GM12878 (cell line): ENCODE results near the gene MTSS2. TPM values are rescaled to one million over a fixed set of nuclear protein-coding genes. Genes with fewer than 3 reads are reported as not detected.

Source experiments
- ATAC-seq: fragments of 200-7000 bp; cut with Tn5 transposase; 3 replicates; pipeline ENCODE4 v1.9.1; 2020; ENCODE audit warnings: mild to moderate bottlenecking, moderate library complexity
- BruUV-seq: library from RNA; stranded (reverse); fragments of 400-500 nt; replicated peaks from 2 replicates; lab custom pipeline; 2021; lab: Mats Ljungman, UMichigan
- CTCF ChIA-PET: fragments of 300-600 bp; sonication (Branson Sonifier 250); formaldehyde crosslinking; extraction: SDS; loops from one replicate; lab custom pipeline; 2021; ENCODE audit warnings: inconsistent platforms; lab: Yijun Ruan, JAX
- POLR2A ChIA-PET: fragments of 350-600 bp; formaldehyde crosslinking; extraction: SDS; loops from one replicate; lab custom pipeline; 2021; ENCODE audit warnings: inconsistent platforms; lab: Charles Lee
- RAD21 ChIA-PET: fragments of 300-600 bp; sonication (Branson Sonifier 250); formaldehyde crosslinking; loops from one replicate; lab custom pipeline; 2023; ENCODE audit warnings: antibody characterized with exemption; ENCODE audit not compliant: unreplicated experiment; lab: Charles Lee
- SMC1A ChIA-PET: fragments of 300-600 bp; sonication (Branson Sonifier 250); formaldehyde crosslinking; loops from one replicate; lab custom pipeline; 2023; ENCODE audit not compliant: unreplicated experiment, uncharacterized antibody; lab: Charles Lee
- DNase-seq: peaks from one replicate; pipeline ENCODE4 v3.0.0-alpha.2; 2011; ENCODE audit warnings: low read depth, low spot score
- FAIRE-seq: peaks from 3 replicates; lab custom pipeline; 2011; peaks lifted over from hg19 to GRCh38; lab: Jason Lieb, UNC
- H2AFZ ChIP-seq: 2 replicates; pipeline ENCODE4 v1.6.0; 2011; ENCODE audit warnings: low read depth, low read length, control low read depth; ENCODE audit not compliant: control insufficient read depth
- H3K27ac ChIP-seq: 2 replicates; pipeline ENCODE4 v1.5.1; 2011; ENCODE audit warnings: control low read depth; ENCODE audit not compliant: control insufficient read depth, insufficient read depth
- H3K27me3 ChIP-seq, 2 experiments: replicated peaks in 1 of 2; 2 replicates each; pipeline versions ENCODE4 v1.6.0 to v1.6.1; 2011; ENCODE audit warnings: low read length in 1 of 2; ENCODE audit not compliant: control insufficient read depth in 2 of 2, insufficient read depth in 2 of 2
- H3K36me3 ChIP-seq, 2 experiments: 2 replicates each; pipeline ENCODE4 v1.5.1; 2011; ENCODE audit warnings: low read length in 1 of 2; ENCODE audit not compliant: control insufficient read depth in 2 of 2, insufficient read depth in 2 of 2
- H3K4me1 ChIP-seq: 2 replicates; pipeline ENCODE4 v1.6.1; 2011; ENCODE audit warnings: mild to moderate bottlenecking, low read length, moderate library complexity, mixed read lengths; ENCODE audit not compliant: control insufficient read depth, insufficient read depth
- H3K4me2 ChIP-seq: 2 replicates; pipeline ENCODE4 v1.6.0; 2011; ENCODE audit warnings: control low read depth; ENCODE audit not compliant: control insufficient read depth, insufficient read depth
- H3K4me3 ChIP-seq: fragments of 200-600 bp; sonication (generic); 2 replicates; pipeline ENCODE4 v1.5.1; 2016
- H3K79me2 ChIP-seq: 2 replicates; pipeline ENCODE4 v1.6.0; 2011; ENCODE audit warnings: low read length; ENCODE audit not compliant: control insufficient read depth, insufficient read depth
- H3K9ac ChIP-seq: 2 replicates; pipeline ENCODE4 v1.8.0; 2011; ENCODE audit warnings: low read length, control low read depth, mixed read lengths; ENCODE audit not compliant: control insufficient read depth, insufficient read depth
- H3K9me3 ChIP-seq: replicated peaks from 3 replicates; pipeline ENCODE4 v1.5.1; 2011; ENCODE audit warnings: mild to moderate bottlenecking, low read length; ENCODE audit not compliant: control insufficient read depth, insufficient read depth
- H4K20me1 ChIP-seq: 2 replicates; pipeline ENCODE4 v1.6.0; 2011; ENCODE audit not compliant: control insufficient read depth, insufficient read depth
- BACH1 ChIP-seq: fragments of 450-650 bp; IDR thresholded peaks from 2 replicates; pipeline ENCODE4 v1.6.1; 2017; ENCODE audit warnings: mild to moderate bottlenecking, borderline replicate concordance
- CEBPB ChIP-seq, 2 experiments: fragments of 150-350 bp in 1 of 2; IDR thresholded peaks; 2 replicates each; pipeline ENCODE4 v1.6.1; 2012 to 2014; ENCODE audit warnings: low read depth in 2 of 2, low read length in 2 of 2, borderline replicate concordance in 1 of 2, inconsistent platforms in 1 of 2
- ETV6 ChIP-seq, 2 experiments: fragments of 450-650 bp in 1 of 2; IDR thresholded peaks in 1 of 2; conservative IDR thresholded peaks in 1 of 2; 2 replicates each; pipeline ENCODE4 v1.6.1; 2014; ENCODE audit warnings: antibody characterized with exemption in 1 of 2, borderline replicate concordance in 1 of 2, low read depth in 1 of 2, mild to moderate bottlenecking in 1 of 2, moderate library complexity in 1 of 2
- EZH2 ChIP-seq: IDR thresholded peaks from 2 replicates; pipeline ENCODE4 v1.6.1; 2012; ENCODE audit warnings: low read depth, mild to moderate bottlenecking, control low read depth, inconsistent platforms, low read length, borderline replicate concordance; ENCODE audit not compliant: control insufficient read depth
- FOXM1 ChIP-seq: IDR thresholded peaks from 2 replicates; pipeline ENCODE4 v1.6.1; 2012; ENCODE audit warnings: low read depth, mild to moderate bottlenecking, inconsistent platforms, low read length, moderate library complexity
- HDGF ChIP-seq: fragments of 450-650 bp; IDR thresholded peaks from 2 replicates; pipeline ENCODE4 v1.6.1; 2016; ENCODE audit warnings: antibody characterized with exemption
- JUND ChIP-seq: IDR thresholded peaks from 2 replicates; pipeline ENCODE4 v1.6.1; 2012; ENCODE audit warnings: low read depth, mild to moderate bottlenecking, low read length, improper control_type of control experiment, moderate library complexity
- POLR2AphosphoS2 ChIP-seq: IDR thresholded peaks from 2 replicates; pipeline ENCODE4 v1.6.1; 2011; ENCODE audit warnings: low read depth, mild to moderate bottlenecking, low read length, improper control_type of control experiment, moderate library complexity
- WRNIP1 ChIP-seq: IDR thresholded peaks from 2 replicates; pipeline ENCODE4 v1.6.1; 2011; ENCODE audit warnings: low read depth, low read length, improper control_type of control experiment, borderline replicate concordance
- WGBS: methylation state at CpG from one replicate; pipeline ENCODE4 v1.1.6; 2016; ENCODE audit warnings: low lambda C conversion rate; ENCODE audit not compliant: insufficient replicate concordance, insufficient coverage; ENCODE audit errors: missing lambda C conversion rate; 5-methylcytosine and 5-hydroxymethylcytosine counted together
- in situ Hi-C: fragments of 300-500 bp; cut with MboI; formaldehyde crosslinking; loops from 9 replicates; pipeline ENCODE4 v1.14.3; 2018; ENCODE audit warnings: mixed read lengths
- intact Hi-C: fragments of 100-400 bp; cut with micrococcal nuclease; formaldehyde crosslinking; loops from one replicate; pipeline ENCODE4 v1.14.2; 2022; ENCODE audit not compliant: unreplicated experiment
- polyA plus RNA-seq, 11 experiments: library from polyadenylated mRNA; depleted of rRNA in 4 of 11; unstranded in 6 of 11; stranded (reverse) in 5 of 11; fragments of >200 nt; fragmentation: Nextera tagmentation in 4 of 11; fragmentation: Illumina TruSeq in 1 of 11; extraction: Ambion mirVana in 4 of 11; extraction: Trizol in 1 of 11; gene quantifications; 1 replicate in 1 of 11; 2 replicates in 10 of 11; pipeline versions ENCODE4 v1.2.1 to v1.2.3, GENCODE V29; 2011 to 2016; ENCODE audit warnings: inconsistent platforms in 2 of 11, missing spikeins in 2 of 11, low read depth in 1 of 11
- total RNA-seq, 4 experiments: library from RNA; depleted of rRNA in 3 of 4; stranded (reverse); fragments of >200 nt in 3 of 4; fragmentation: Illumina TruSeq in 1 of 4; extraction: Trizol in 1 of 4; gene quantifications; 2 replicates each; pipeline versions ENCODE4 v1.2.1 to v1.2.3, GENCODE V29; 2013 to 2021
- TF ChIP-seq, protein P1 (sequence below): IDR thresholded peaks from 2 replicates; pipeline ENCODE4 v1.6.1; 2012; ENCODE audit warnings: mild to moderate bottlenecking, low read depth, low read length
- TF ChIP-seq, protein P2 (sequence below): IDR thresholded peaks from 2 replicates; pipeline ENCODE4 v1.6.1; 2012; ENCODE audit warnings: low read depth, low read length, improper control_type of control experiment
- TF ChIP-seq, protein P3 (sequence below): IDR thresholded peaks from 2 replicates; pipeline ENCODE4 v1.6.1; 2012; ENCODE audit warnings: improper control_type of control experiment, low read depth, low read length; ENCODE audit not compliant: insufficient replicate concordance
- TF ChIP-seq, protein P4 (sequence below): IDR thresholded peaks from 2 replicates; pipeline ENCODE4 v1.6.1; 2011; ENCODE audit warnings: low read depth, low read length, improper control_type of control experiment, borderline replicate concordance

Gene MTSS2
- total and polyA plus RNA-seq, 10 of the 15 experiments (the other 5 are each of a cell fraction or from before 2014, with no cell fraction given), result under 0.01 to 0.51 (median 0.14) TPM; not detected in 4

DNA sequence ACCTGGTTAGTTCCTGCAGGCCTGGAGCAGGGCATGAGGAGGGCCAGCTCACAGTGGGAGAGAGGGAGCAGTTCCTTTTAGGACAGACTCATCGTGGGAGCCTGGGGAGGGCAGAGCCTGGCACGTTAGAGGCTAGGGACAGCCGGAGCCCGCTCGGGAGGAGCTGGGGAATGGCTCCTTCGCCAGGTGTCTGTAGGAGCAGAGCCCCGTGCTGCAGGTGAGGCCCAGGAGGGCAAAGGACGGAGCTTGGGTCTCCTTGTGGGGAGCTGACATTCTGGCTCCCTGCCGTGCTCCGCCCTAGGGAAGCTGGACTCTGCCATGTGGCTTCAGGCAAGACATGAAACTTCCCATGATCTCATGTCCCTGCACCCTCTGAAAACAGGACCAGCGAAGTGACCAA, 18.7 kb upstream of the MTSS2 start:
- WGBS, result 89% methylated on average over 9 of the region's 11 CpGs
- Histone ChIP-seq H3K27ac (no peak overlapping the region), H2AFZ (no peak overlapping the region), H3K4me1 (no peaks in the 10 kb centered on the region), H3K4me3 (no peak overlapping the region), H4K20me1 (no peaks in the 10 kb centered on the region), H3K9me3 (no peaks in the 10 kb centered on the region), H3K4me2 (no peak overlapping the region), H3K36me3 (peaks cover 0 to 5% of the 10 kb centered on the region in 2 experiments; a peak in 2 of 4 replicates), H3K79me2 (no peaks in the 10 kb centered on the region), H3K27me3 (no peaks in the 10 kb centered on the region), H3K9ac (no peak overlapping the region)
- SMC1A ChIA-PET, result no interaction called here
- RAD21 ChIA-PET, result no interaction called here
- intact Hi-C loops (no loop called here), in situ Hi-C loops (no loop called here)
- DNase-seq, result no peak
- no TSS peak for BruUV-seq
- no peak for ATAC-seq
- CTCF ChIA-PET, result no interaction called here
- FAIRE-seq, result no peak
- POLR2A ChIA-PET, result no interaction called here
- TF ChIP-seq HDGF (no peak), WRNIP1 (no peak), JUND (no peak), BACH1 (no peak), EZH2 (no peak), POLR2AphosphoS2 (no peak), CEBPB (IDR thresholded peaks at IDR 0.05; ENCODE audit: borderline replicate concordance in 1 of 2, low read depth in 2 of 2, low read length in 2 of 2) (no peak), ETV6 (conservative IDR thresholded peaks at IDR 0.05 in 1 of 2, IDR thresholded peaks at IDR 0.05 in 1 of 2; ENCODE audit: borderline replicate concordance in 1 of 2, low read depth in 1 of 2) (no peak), FOXM1 (no peak)
- TF ChIP-seq, protein P1, sequence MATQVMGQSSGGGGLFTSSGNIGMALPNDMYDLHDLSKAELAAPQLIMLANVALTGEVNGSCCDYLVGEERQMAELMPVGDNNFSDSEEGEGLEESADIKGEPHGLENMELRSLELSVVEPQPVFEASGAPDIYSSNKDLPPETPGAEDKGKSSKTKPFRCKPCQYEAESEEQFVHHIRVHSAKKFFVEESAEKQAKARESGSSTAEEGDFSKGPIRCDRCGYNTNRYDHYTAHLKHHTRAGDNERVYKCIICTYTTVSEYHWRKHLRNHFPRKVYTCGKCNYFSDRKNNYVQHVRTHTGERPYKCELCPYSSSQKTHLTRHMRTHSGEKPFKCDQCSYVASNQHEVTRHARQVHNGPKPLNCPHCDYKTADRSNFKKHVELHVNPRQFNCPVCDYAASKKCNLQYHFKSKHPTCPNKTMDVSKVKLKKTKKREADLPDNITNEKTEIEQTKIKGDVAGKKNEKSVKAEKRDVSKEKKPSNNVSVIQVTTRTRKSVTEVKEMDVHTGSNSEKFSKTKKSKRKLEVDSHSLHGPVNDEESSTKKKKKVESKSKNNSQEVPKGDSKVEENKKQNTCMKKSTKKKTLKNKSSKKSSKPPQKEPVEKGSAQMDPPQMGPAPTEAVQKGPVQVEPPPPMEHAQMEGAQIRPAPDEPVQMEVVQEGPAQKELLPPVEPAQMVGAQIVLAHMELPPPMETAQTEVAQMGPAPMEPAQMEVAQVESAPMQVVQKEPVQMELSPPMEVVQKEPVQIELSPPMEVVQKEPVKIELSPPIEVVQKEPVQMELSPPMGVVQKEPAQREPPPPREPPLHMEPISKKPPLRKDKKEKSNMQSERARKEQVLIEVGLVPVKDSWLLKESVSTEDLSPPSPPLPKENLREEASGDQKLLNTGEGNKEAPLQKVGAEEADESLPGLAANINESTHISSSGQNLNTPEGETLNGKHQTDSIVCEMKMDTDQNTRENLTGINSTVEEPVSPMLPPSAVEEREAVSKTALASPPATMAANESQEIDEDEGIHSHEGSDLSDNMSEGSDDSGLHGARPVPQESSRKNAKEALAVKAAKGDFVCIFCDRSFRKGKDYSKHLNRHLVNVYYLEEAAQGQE, result no peak
- TF ChIP-seq, protein P2, sequence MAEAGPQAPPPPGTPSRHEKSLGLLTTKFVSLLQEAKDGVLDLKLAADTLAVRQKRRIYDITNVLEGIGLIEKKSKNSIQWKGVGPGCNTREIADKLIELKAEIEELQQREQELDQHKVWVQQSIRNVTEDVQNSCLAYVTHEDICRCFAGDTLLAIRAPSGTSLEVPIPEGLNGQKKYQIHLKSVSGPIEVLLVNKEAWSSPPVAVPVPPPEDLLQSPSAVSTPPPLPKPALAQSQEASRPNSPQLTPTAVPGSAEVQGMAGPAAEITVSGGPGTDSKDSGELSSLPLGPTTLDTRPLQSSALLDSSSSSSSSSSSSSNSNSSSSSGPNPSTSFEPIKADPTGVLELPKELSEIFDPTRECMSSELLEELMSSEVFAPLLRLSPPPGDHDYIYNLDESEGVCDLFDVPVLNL, result no peak
- TF ChIP-seq, protein P3, sequence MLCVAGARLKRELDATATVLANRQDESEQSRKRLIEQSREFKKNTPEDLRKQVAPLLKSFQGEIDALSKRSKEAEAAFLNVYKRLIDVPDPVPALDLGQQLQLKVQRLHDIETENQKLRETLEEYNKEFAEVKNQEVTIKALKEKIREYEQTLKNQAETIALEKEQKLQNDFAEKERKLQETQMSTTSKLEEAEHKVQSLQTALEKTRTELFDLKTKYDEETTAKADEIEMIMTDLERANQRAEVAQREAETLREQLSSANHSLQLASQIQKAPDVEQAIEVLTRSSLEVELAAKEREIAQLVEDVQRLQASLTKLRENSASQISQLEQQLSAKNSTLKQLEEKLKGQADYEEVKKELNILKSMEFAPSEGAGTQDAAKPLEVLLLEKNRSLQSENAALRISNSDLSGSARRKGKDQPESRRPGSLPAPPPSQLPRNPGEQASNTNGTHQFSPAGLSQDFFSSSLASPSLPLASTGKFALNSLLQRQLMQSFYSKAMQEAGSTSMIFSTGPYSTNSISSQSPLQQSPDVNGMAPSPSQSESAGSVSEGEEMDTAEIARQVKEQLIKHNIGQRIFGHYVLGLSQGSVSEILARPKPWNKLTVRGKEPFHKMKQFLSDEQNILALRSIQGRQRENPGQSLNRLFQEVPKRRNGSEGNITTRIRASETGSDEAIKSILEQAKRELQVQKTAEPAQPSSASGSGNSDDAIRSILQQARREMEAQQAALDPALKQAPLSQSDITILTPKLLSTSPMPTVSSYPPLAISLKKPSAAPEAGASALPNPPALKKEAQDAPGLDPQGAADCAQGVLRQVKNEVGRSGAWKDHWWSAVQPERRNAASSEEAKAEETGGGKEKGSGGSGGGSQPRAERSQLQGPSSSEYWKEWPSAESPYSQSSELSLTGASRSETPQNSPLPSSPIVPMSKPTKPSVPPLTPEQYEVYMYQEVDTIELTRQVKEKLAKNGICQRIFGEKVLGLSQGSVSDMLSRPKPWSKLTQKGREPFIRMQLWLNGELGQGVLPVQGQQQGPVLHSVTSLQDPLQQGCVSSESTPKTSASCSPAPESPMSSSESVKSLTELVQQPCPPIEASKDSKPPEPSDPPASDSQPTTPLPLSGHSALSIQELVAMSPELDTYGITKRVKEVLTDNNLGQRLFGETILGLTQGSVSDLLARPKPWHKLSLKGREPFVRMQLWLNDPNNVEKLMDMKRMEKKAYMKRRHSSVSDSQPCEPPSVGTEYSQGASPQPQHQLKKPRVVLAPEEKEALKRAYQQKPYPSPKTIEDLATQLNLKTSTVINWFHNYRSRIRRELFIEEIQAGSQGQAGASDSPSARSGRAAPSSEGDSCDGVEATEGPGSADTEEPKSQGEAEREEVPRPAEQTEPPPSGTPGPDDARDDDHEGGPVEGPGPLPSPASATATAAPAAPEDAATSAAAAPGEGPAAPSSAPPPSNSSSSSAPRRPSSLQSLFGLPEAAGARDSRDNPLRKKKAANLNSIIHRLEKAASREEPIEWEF, result no peak
- TF ChIP-seq, protein P4, sequence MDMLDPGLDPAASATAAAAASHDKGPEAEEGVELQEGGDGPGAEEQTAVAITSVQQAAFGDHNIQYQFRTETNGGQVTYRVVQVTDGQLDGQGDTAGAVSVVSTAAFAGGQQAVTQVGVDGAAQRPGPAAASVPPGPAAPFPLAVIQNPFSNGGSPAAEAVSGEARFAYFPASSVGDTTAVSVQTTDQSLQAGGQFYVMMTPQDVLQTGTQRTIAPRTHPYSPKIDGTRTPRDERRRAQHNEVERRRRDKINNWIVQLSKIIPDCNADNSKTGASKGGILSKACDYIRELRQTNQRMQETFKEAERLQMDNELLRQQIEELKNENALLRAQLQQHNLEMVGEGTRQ, result no peak
